GM23338 (cell line): ENCODE results near the gene FBXW7. TPM values are rescaled to one million over a fixed set of nuclear protein-coding genes. Genes with fewer than 3 reads are reported as not detected.

Experiments
- ATAC-seq: fragments of 200-7000 bp; cut with Tn5 transposase; 3 replicates; pipeline ENCODE4 v1.9.1; 2020
- DNase-seq: peaks from one replicate; pipeline ENCODE4 v3.0.0-alpha.2; 2015; ENCODE audit warnings: low spot score
- H2AFZ ChIP-seq: fragments of 200-600 bp; sonication (generic); 2 replicates; pipeline ENCODE4 v1.8.0; 2016; ENCODE audit warnings: antibody characterized with exemption, mild to moderate bottlenecking, moderate library complexity
- H3F3A ChIP-seq: fragments of 200-600 bp; sonication (generic); replicated peaks from 2 replicates; pipeline ENCODE4 v1.8.0; 2017; ENCODE audit warnings: antibody characterized with exemption, mixed run types, low read depth
- H3K27ac ChIP-seq: fragments of 200-600 bp; sonication (generic); 2 replicates; pipeline ENCODE4 v1.6.1; 2016; ENCODE audit warnings: low read depth
- H3K27me3 ChIP-seq: fragments of 200-600 bp; sonication (generic); 2 replicates; pipeline ENCODE4 v1.8.0; 2016; ENCODE audit warnings: mild to moderate bottlenecking, mixed run types, moderate library complexity; ENCODE audit not compliant: insufficient read depth
- H3K36me3 ChIP-seq: fragments of 200-600 bp; sonication (generic); 2 replicates; pipeline ENCODE4 v1.8.0; 2016; ENCODE audit warnings: mild to moderate bottlenecking; ENCODE audit not compliant: insufficient read depth
- H3K4me1 ChIP-seq: fragments of 200-600 bp; sonication (generic); 2 replicates; pipeline ENCODE4 v1.8.0; 2016; ENCODE audit warnings: mild to moderate bottlenecking, moderate library complexity; ENCODE audit not compliant: insufficient read depth
- H3K4me2 ChIP-seq: fragments of 200-600 bp; sonication (generic); 2 replicates; pipeline ENCODE4 v1.7.1; 2017; ENCODE audit warnings: mixed run types
- H3K4me3 ChIP-seq: fragments of 200-600 bp; sonication (generic); 2 replicates; pipeline ENCODE4 v1.6.1; 2016; ENCODE audit warnings: mixed run types
- H3K79me2 ChIP-seq: fragments of 200-600 bp; sonication (generic); replicated peaks from 2 replicates; pipeline ENCODE4 v1.8.0; 2017; ENCODE audit warnings: mild to moderate bottlenecking; ENCODE audit not compliant: insufficient read depth
- H3K9me2 ChIP-seq: fragments of 200-600 bp; sonication (generic); 2 replicates; pipeline ENCODE4 v1.8.0; 2017; ENCODE audit not compliant: insufficient read depth
- H4K20me1 ChIP-seq: fragments of 200-600 bp; sonication (generic); replicated peaks from 2 replicates; pipeline ENCODE4 v1.8.0; 2017; ENCODE audit warnings: mild to moderate bottlenecking; ENCODE audit not compliant: insufficient read depth
- H3K27ac Mint-ChIP-seq: 2 replicates; pipeline ENCODE4 v1.8.0; 2020; ENCODE audit warnings: inconsistent platforms, mild to moderate bottlenecking, moderate library complexity, mixed read lengths
- H3K27me3 Mint-ChIP-seq: 3 replicates; pipeline ENCODE4 v1.8.0; 2022; ENCODE audit warnings: low read depth, mild to moderate bottlenecking, moderate library complexity, mixed read lengths, inconsistent platforms; ENCODE audit not compliant: insufficient read depth, poor library complexity
- H3K36me3 Mint-ChIP-seq: 3 replicates; pipeline ENCODE4 v1.8.0; 2021; ENCODE audit warnings: low read depth, mild to moderate bottlenecking, inconsistent platforms, moderate library complexity, mixed read lengths
- H3K4me1 Mint-ChIP-seq: 3 replicates; pipeline ENCODE4 v1.8.0; 2020; ENCODE audit warnings: mild to moderate bottlenecking, inconsistent platforms, mixed read lengths
- H3K4me3 Mint-ChIP-seq: 3 replicates; pipeline ENCODE4 v1.8.0; 2021; ENCODE audit warnings: moderate library complexity, mild to moderate bottlenecking, inconsistent platforms, mixed read lengths
- H3K9me3 Mint-ChIP-seq: 3 replicates; pipeline ENCODE4 v1.8.0; 2020; ENCODE audit warnings: moderate library complexity, mild to moderate bottlenecking, inconsistent platforms, mixed read lengths
- CREB1 ChIP-seq: fragments of 250-450 bp; sonication (Bioruptor Pico); IDR thresholded peaks from 2 replicates; pipeline ENCODE4 v1.5.0; 2020; ENCODE audit warnings: low read depth, mild to moderate bottlenecking, moderate library complexity
- CTCF ChIP-seq, 2 experiments: fragments of 200-600 bp in 1 of 2; sonication (generic) in 1 of 2; conservative IDR thresholded peaks; 2 replicates each; pipeline versions ENCODE4 v1.5.1 to v1.6.1; 2016 to 2017; ENCODE audit warnings: antibody characterized with exemption in 2 of 2, low read depth in 2 of 2, mild to moderate bottlenecking in 2 of 2, moderate library complexity in 1 of 2
- ETS1 ChIP-seq: IDR thresholded peaks from 2 replicates; pipeline ENCODE4 v1.6.1; 2016; ENCODE audit warnings: antibody characterized with exemption
- EZH2 ChIP-seq: fragments of 200-600 bp; sonication (generic); IDR thresholded peaks from one replicate; pipeline ENCODE4 v1.8.0; 2017; ENCODE audit warnings: antibody characterized with exemption, mild to moderate bottlenecking, low read depth; ENCODE audit not compliant: unreplicated experiment
- NANOG ChIP-seq: IDR thresholded peaks from 2 replicates; pipeline ENCODE4 v1.6.1; 2016; ENCODE audit warnings: antibody characterized with exemption, borderline replicate concordance
- POLR2AphosphoS5 ChIP-seq: IDR thresholded peaks from 2 replicates; pipeline ENCODE4 v1.6.1; 2016; ENCODE audit warnings: antibody characterized with exemption, low read depth
- STAT1 ChIP-seq: IDR thresholded peaks from one replicate; pipeline ENCODE4 v1.6.1; 2016; ENCODE audit warnings: antibody characterized with exemption; ENCODE audit not compliant: unreplicated experiment
- ZNF462 ChIP-seq: fragments of 250-450 bp; sonication (Bioruptor Pico); IDR thresholded peaks from 2 replicates; pipeline ENCODE4 v1.5.0; 2020; ENCODE audit warnings: mild to moderate bottlenecking, moderate library complexity
- polyA plus RNA-seq: library from polyadenylated mRNA; unstranded; fragments of >200 nt; fragmentation: Nextera tagmentation; extraction: Ambion mirVana; gene quantifications from 2 replicates; pipeline ENCODE4 v1.2.1, GENCODE V29; 2016
- total RNA-seq: library from RNA; depleted of rRNA; stranded (reverse); fragments of >200 nt; shearing (Covaris generic); gene quantifications from 2 replicates; pipeline ENCODE4 v1.2.3, GENCODE V29; 2014

The FBXW7 gene
- total and polyA plus RNA-seq, 2 experiments from 2014 or later = 25.8 to 34.7 TPM

- Histone ChIP-seq H3K4me2 (no peak overlapping the region), H3K4me3 (no peak overlapping the region), H3K36me3 (no peaks in the 10 kb centered on the region), H3K27me3 (no peaks in the 10 kb centered on the region), H2AFZ (no peak overlapping the region), H3K79me2 (no peaks in the 10 kb centered on the region), H3K4me1 (0 out of 2 replicates have a peak, but pooled peaks cover 5% of the 10 kb centered on the region), H3K9me2 (0 out of 2 replicates have a peak, but pooled peaks cover 5% of the 10 kb centered on the region), H3K27ac (no peak overlapping the region), H4K20me1 (no peaks in the 10 kb centered on the region), H3F3A (no peaks in the 10 kb centered on the region)
- TF ChIP-seq POLR2AphosphoS5 = no peak
- peaks cover 5% of the 10 kb centered on the region; the same call in 1 of the 3 replicates for H3K4me1 Mint-ChIP-seq
- no peak overlapping the region for H3K4me3 Mint-ChIP-seq
- peaks cover 5% of the 10 kb centered on the region; the same call in 1 of the 3 replicates for H3K36me3 Mint-ChIP-seq
- H3K27me3 Mint-ChIP-seq = no peaks in the 10 kb centered on the region
- no peak overlapping the region for H3K27ac Mint-ChIP-seq
- no peak for DNase-seq
- ATAC-seq = no peak
- no peaks in the 10 kb centered on the region; the same call in 2 of the 3 replicates for H3K9me3 Mint-ChIP-seq
These were observed 191.9 kb downstream of the FBXW7 start for GRCh38 chr4:152344001-152344400.

- Mint-ChIP-seq H3K9me3 (no peaks in the 10 kb centered on the region; the same call in 2 of the 3 replicates), H3K27me3 (no peaks in the 10 kb centered on the region), H3K27ac (peak overlapping the region; percentile 38; the same call in 1 of the 2 replicates), H3K36me3 (peaks cover 5% of the 10 kb centered on the region; the same call in 1 of the 3 replicates), H3K4me1 (peaks cover 2% of the 10 kb centered on the region; the same call in 1 of the 3 replicates), H3K4me3 (no peak overlapping the region)
- Histone ChIP-seq H3K36me3 (no peaks in the 10 kb centered on the region), H3K79me2 (no peaks in the 10 kb centered on the region), H3K27ac (no peak overlapping the region), H3K4me2 (no peak overlapping the region), H3F3A (no peaks in the 10 kb centered on the region), H3K4me3 (no peak overlapping the region), H3K4me1 (0 out of 2 replicates have a peak, but pooled peaks cover 2% of the 10 kb centered on the region), H3K9me2 (0 out of 2 replicates have a peak, but pooled peaks cover 5% of the 10 kb centered on the region), H2AFZ (no peak overlapping the region), H4K20me1 (no peaks in the 10 kb centered on the region), H3K27me3 (no peaks in the 10 kb centered on the region)
- ATAC-seq = no peak
- no peak for DNase-seq
- no peak for TF ChIP-seq EZH2
- no peak for TF ChIP-seq NANOG
- no peak for TF ChIP-seq ETS1
- no peak for TF ChIP-seq CTCF (conservative IDR thresholded peaks at IDR 0.05; ENCODE audit: low read depth in 2 of 2)
- TF ChIP-seq STAT1 = no peak
- no peak for TF ChIP-seq CREB1
- no peak for TF ChIP-seq ZNF462
- TF ChIP-seq POLR2AphosphoS5 = no peak
These were observed 193.6 kb downstream of the FBXW7 start for GRCh38 chr4:152342293-152342692.
